Peyer's patch (tissue), 4 donors: Measurements from ENCODE around the gene ZNF451. TPM values are rescaled to one million over a fixed set of nuclear protein-coding genes. Genes with fewer than 3 reads are reported as not detected.

ENCODE experiments used
- DNase-seq, 3 donors: peaks; one replicate each; pipeline ENCODE4 v3.0.0-alpha.2; 2017 to 2019
- H3K27ac ChIP-seq, 4 donors: fragments of 200-600 bp; sonication (generic); one replicate each; pipeline ENCODE4 v1.5.1; 2016 to 2019
- H3K27me3 ChIP-seq, 2 donors: fragments of 200-600 bp; sonication (generic); one replicate each; pipeline ENCODE4 v1.5.1; 2019
- H3K36me3 ChIP-seq, 3 donors: fragments of 200-600 bp; sonication (generic); one replicate each; pipeline ENCODE4 v1.5.1; 2016 to 2019
- H3K4me1 ChIP-seq, 4 donors: fragments of 200-600 bp; sonication (generic); one replicate each; pipeline ENCODE4 v1.5.1; 2016 to 2019
- H3K4me3 ChIP-seq, 4 donors: fragments of 200-600 bp; sonication (generic); 1 replicate in 3 of 4; 2 replicates in 1 of 4; pipeline ENCODE4 v1.5.1; 2016 to 2019; ENCODE audit warnings: mild to moderate bottlenecking in 1 of 4
- H3K9me3 ChIP-seq, 4 donors: fragments of 200-600 bp; sonication (generic); one replicate each; pipeline ENCODE4 v1.5.1; 2016 to 2019; ENCODE audit warnings: mild to moderate bottlenecking in 1 of 4
- POLR2A ChIP-seq, 2 donors: fragments of 450-650 bp; IDR thresholded peaks; one replicate each; pipeline ENCODE4 v1.5.1; 2017; ENCODE audit warnings: antibody characterized with exemption in 2 of 2, mild to moderate bottlenecking in 2 of 2, moderate library complexity in 2 of 2
- total RNA-seq, 4 donors: library from RNA; depleted of rRNA; stranded (reverse); fragments of >200 nt; gene quantifications; one replicate each; pipeline ENCODE4 v1.1.0, GENCODE V29; 2016
- TF ChIP-seq, protein P1 (sequence below), 6 experiments: fragments of 450-650 bp in 4 of 6; fragments of 200-600 bp in 2 of 6; sonication (generic) in 1 of 6; IDR thresholded peaks; one replicate each; pipeline ENCODE4 v1.5.1; 2017 to 2019; ENCODE audit warnings: antibody characterized with exemption in 6 of 6, mild to moderate bottlenecking in 3 of 6, moderate library complexity in 1 of 6

Gene ZNF451
- total RNA-seq, 4 donors from 2014 or later: 44.5 to 106 (median 54.9) TPM

DNA sequence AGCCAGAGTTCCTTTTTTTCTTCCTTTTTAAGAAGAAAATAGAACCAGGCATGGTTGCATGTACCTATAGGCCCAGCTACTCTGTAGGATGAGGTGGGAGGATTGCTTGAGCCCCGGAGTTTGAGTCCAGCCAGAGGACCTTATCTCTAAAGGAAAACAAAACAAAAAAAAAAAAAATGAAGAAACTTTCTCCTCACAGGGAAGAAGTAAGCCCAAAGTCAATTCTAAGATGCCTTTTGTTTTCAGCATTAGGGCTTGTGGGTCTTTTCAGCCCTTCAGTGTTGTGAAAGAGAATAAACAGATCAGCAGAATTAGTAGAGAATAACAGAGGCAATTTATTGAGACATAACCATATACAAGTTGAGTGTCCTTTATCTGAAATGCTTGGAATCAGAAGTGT is 26.8 kb downstream of the ZNF451 start:
- H3K27ac ChIP-seq: no peak overlapping the region
- no peak for DNase-seq
- no peak overlapping the region for H3K4me3 ChIP-seq
- TF ChIP-seq, protein P1, sequence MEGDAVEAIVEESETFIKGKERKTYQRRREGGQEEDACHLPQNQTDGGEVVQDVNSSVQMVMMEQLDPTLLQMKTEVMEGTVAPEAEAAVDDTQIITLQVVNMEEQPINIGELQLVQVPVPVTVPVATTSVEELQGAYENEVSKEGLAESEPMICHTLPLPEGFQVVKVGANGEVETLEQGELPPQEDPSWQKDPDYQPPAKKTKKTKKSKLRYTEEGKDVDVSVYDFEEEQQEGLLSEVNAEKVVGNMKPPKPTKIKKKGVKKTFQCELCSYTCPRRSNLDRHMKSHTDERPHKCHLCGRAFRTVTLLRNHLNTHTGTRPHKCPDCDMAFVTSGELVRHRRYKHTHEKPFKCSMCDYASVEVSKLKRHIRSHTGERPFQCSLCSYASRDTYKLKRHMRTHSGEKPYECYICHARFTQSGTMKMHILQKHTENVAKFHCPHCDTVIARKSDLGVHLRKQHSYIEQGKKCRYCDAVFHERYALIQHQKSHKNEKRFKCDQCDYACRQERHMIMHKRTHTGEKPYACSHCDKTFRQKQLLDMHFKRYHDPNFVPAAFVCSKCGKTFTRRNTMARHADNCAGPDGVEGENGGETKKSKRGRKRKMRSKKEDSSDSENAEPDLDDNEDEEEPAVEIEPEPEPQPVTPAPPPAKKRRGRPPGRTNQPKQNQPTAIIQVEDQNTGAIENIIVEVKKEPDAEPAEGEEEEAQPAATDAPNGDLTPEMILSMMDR (IDR thresholded peaks at IDR 0.05): no peak
- no peak for TF ChIP-seq POLR2A (IDR thresholded peaks at IDR 0.05)
- H3K27me3 ChIP-seq: no peaks in the 10 kb centered on the region
- no peaks in the 10 kb centered on the region for H3K36me3 ChIP-seq
- H3K4me1 ChIP-seq: no peaks in the 10 kb centered on the region
- H3K9me3 ChIP-seq: no peaks in the 10 kb centered on the region

DNA sequence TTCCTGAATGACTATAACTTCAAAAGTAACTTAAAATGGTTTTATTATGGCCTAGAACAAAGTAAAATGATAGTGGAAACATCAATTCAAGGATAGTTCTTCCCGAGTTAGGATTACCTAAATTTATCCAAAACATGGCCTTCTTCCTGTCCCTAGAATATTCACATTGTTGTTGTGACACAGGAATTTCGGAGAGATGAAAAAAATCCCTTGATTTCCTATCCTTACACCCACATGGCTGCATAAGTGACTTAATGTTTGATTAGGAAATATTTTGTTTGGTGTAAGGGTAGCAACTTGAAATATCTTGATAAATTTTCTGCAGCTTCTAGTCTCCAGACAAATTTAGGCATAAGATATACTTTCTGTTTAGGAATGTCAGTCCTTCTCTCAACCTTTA is 27.8 kb downstream of the ZNF451 start:
- no peak for DNase-seq
- H3K4me1 ChIP-seq: no peaks in the 10 kb centered on the region
- no peaks in the 10 kb centered on the region for H3K9me3 ChIP-seq
- no peak for TF ChIP-seq POLR2A (IDR thresholded peaks at IDR 0.05)
- TF ChIP-seq, protein P1 (IDR thresholded peaks at IDR 0.05): no peak
- no peak overlapping the region for H3K4me3 ChIP-seq
- no peaks in the 10 kb centered on the region for H3K27me3 ChIP-seq
- no peaks in the 10 kb centered on the region for H3K36me3 ChIP-seq
- H3K27ac ChIP-seq: no peak overlapping the region

DNA sequence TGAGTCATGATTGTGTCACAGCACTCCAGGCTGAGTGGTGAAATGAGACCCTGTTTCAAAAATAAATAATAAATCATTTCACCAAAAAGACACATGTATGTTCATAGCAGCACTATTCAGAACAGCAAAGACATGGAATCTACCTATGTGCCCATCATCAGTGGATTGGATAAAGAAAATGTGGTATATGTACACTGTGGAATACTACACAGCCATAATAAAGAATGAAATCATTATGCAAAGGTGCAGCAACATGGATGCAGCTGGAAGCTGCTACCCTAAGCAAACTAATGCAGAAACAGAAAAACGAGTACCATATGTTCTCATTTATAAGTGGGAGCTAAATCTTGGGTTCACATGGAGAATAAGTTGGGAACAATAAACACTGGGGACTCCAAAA is 33.1 kb downstream of the ZNF451 start:
- TF ChIP-seq, protein P1 (IDR thresholded peaks at IDR 0.05): no peak
- no peak for TF ChIP-seq POLR2A (IDR thresholded peaks at IDR 0.05)
- H3K4me3 ChIP-seq: no peak overlapping the region
- no peaks in the 10 kb centered on the region for H3K9me3 ChIP-seq
- H3K4me1 ChIP-seq: no peaks in the 10 kb centered on the region
- H3K27ac ChIP-seq: no peak overlapping the region
- no peak for DNase-seq
- H3K36me3 ChIP-seq: no peaks in the 10 kb centered on the region
- H3K27me3 ChIP-seq: no peaks in the 10 kb centered on the region

DNA sequence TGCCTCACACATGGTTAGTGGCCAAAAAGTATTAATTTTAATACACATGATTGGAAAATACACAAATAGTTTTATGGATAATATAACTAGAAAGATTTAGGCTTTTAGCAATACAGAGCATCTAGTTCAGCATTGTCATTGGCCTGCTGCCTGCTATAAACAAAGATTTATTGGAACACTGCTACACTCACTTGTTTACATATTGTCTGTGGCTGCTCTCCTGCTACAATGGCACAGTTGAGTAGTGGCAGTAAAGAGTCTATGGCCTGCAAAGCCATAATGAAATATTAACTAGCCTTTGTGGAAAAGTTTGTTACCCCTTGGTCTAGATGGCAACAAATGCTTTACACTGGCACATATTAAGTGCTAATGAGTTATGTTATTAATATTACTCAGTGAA is 37.8 kb downstream of the ZNF451 start:
- H3K27ac ChIP-seq: no peak overlapping the region
- no peak overlapping the region for H3K4me3 ChIP-seq
- TF ChIP-seq, protein P1 (IDR thresholded peaks at IDR 0.05): no peak
- TF ChIP-seq POLR2A (IDR thresholded peaks at IDR 0.05): no peak
- H3K4me1 ChIP-seq: no peaks in the 10 kb centered on the region
- DNase-seq: no peak
- H3K36me3 ChIP-seq: peaks cover 0 to 13% (median 0%) of the 10 kb centered on the region in 3 donors
- no peaks in the 10 kb centered on the region for H3K9me3 ChIP-seq
- H3K27me3 ChIP-seq: no peaks in the 10 kb centered on the region

DNA sequence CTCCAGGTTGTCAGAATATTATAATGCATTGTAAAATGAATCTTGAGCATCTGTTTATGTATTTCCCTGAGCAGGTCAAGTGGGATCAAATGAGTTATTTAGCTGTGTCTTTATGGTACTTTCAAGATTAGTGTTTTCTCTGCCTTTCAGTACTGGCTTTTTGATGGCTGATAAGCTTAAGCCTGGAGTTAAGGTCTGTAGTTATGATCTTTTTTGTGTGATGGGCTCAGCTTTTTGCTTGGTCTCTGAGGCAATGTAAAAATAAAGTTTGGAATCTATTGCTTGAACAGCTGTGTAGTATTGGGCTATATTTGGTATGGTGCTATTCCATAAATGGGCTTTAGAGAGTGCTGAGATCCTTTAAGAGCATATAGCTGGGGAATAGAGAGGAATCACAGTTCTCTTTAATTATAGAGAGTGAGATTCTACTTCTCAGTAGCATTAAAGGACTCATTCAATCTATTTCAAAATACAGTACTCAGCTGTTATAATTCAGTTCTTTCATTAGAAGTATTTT is 40.7 kb downstream of the ZNF451 start:
- no peak for DNase-seq
- H3K4me3 ChIP-seq: no peak overlapping the region
- no peaks in the 10 kb centered on the region for H3K4me1 ChIP-seq
- no peaks in the 10 kb centered on the region for H3K27me3 ChIP-seq
- peaks cover 0 to 31% (median 0%) of the 10 kb centered on the region in 3 donors for H3K36me3 ChIP-seq
- no peaks in the 10 kb centered on the region for H3K9me3 ChIP-seq
- no peak overlapping the region for H3K27ac ChIP-seq
- TF ChIP-seq, protein P1 (IDR thresholded peaks at IDR 0.05): no peak
- no peak for TF ChIP-seq POLR2A (IDR thresholded peaks at IDR 0.05)

DNA sequence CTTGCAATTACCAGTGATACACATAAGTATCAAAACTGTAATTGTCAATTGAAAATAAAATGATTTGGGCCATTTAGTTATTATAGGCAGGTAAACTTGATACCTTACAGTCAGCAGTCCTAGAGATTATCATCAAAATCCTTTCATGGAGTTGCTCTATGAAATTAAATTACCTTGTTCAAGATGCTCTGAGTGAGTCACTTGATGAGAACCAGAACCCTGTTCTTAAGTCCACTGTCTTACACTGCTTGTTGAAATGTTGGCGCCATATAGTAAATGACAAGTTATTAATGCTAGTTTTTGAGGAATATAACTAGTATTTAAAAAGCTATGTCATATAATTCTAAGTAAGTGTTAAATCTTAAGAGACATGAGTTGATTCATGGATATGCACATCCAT is 45.0 kb downstream of the ZNF451 start:
- H3K4me3 ChIP-seq: no peak overlapping the region
- no peak overlapping the region for H3K27ac ChIP-seq
- H3K4me1 ChIP-seq: no peaks in the 10 kb centered on the region
- no peaks in the 10 kb centered on the region for H3K9me3 ChIP-seq
- TF ChIP-seq, protein P1 (IDR thresholded peaks at IDR 0.05): no peak
- no peak for TF ChIP-seq POLR2A (IDR thresholded peaks at IDR 0.05)
- H3K36me3 ChIP-seq: peaks cover 0 to 30% (median 0%) of the 10 kb centered on the region in 3 donors
- no peaks in the 10 kb centered on the region for H3K27me3 ChIP-seq
- no peak for DNase-seq
